HL-60 (cell line): ENCODE measurements around the gene ADAMTS15.

Experiments
- CTCF ChIP-seq: IDR thresholded peaks from one replicate; pipeline ENCODE4 v1.5.1; 2011; ENCODE audit warnings: low read length, control low read depth, inconsistent platforms; ENCODE audit not compliant: insufficient read depth
- POLR2AphosphoS5 ChIP-seq: IDR thresholded peaks from 2 replicates; pipeline ENCODE4 v1.6.1; 2012; ENCODE audit warnings: low read depth
- SPI1 ChIP-seq: IDR thresholded peaks from 2 replicates; pipeline ENCODE4 v1.6.1; 2012; ENCODE audit warnings: low read depth, mild to moderate bottlenecking, borderline replicate concordance

- TF ChIP-seq SPI1 (no peak), POLR2AphosphoS5 (no peak), CTCF (no peak)
These were observed 66.4 kb downstream of the ADAMTS15 start for GRCh38 chr11:130514851-130515250.
